ENCODE data around the gene CXCR3.

The CXCR3 gene

DNA sequence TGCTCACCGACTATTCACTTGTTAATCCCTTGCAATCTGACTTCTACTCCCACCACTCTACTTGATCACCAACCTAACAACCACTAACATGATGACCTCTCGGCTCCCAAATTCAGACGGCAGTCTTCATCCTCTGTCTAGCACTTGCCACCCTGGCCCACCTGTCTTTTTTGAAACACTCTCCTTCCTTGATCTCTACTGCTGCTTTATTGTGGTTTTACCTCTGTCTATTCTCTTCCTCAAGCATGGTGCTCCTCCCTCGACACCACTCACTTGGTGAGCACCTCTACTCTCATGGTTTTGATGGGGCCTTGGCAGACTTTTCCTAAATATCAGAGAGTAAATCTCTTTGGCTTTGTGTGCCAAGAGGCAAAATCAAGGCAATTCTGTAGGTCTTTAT, 21.7 kb upstream of the CXCR3 start:
- TF ChIP-seq GATA2 (IDR thresholded peaks at IDR 0.05; ENCODE audit: low read depth, low read length) (no peak), GATA3 (IDR thresholded peaks at IDR 0.05; ENCODE audit: low read depth, low read length) (no peak)

- TF ChIP-seq GATA3 (IDR thresholded peaks at IDR 0.05; ENCODE audit: low read depth, low read length): no peak
- no peak for TF ChIP-seq GATA2 (IDR thresholded peaks at IDR 0.05; ENCODE audit: low read depth, low read length)
Observed at GRCh38 chrX:71638409-71638808, 20.1 kb upstream of the CXCR3 start.

DNA sequence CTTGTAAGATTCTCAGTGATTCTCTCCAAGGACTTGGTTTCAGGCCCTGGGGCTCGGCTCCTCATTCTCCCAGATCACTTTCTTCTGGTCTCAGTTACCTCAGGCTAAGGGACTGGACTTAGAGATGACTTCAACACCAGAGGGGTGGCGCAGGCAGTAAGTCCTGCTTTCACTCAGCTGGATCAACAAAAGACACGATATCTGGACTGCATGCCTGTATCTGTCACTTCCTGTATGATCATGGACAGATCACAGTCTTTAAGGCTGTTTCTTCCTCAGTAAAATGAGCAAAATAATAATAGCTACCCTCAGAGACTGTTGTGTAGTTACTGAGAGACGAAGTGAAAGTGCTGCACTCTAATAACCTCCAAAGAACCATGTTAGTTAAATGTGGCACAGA, 19.5 kb upstream of the CXCR3 start:
- no peak for TF ChIP-seq GATA2 (IDR thresholded peaks at IDR 0.05; ENCODE audit: low read depth, low read length)
- no peak for TF ChIP-seq GATA3 (IDR thresholded peaks at IDR 0.05; ENCODE audit: low read depth, low read length)

DNA sequence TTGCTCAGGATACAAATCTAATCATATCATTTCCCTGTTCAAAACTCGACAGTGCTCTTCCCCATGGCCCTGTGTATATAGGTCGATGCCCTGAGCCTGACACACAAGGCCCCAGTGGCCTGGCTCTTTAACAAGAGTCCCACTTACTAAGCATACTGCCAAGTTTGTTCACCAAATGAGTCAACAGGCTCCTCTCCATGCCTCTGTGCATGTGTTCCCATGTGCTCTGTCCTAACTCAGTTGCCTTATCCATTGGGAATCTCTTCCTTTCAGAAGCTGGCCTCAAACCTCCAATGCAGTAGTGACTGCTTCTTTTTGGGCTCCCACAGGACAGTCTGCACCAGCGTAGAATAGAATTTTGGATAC, 18.9 kb upstream of the CXCR3 start:
- TF ChIP-seq GATA3 (IDR thresholded peaks at IDR 0.05; ENCODE audit: low read depth, low read length) (no peak), GATA2 (IDR thresholded peaks at IDR 0.05; ENCODE audit: low read depth, low read length) (no peak)

DNA sequence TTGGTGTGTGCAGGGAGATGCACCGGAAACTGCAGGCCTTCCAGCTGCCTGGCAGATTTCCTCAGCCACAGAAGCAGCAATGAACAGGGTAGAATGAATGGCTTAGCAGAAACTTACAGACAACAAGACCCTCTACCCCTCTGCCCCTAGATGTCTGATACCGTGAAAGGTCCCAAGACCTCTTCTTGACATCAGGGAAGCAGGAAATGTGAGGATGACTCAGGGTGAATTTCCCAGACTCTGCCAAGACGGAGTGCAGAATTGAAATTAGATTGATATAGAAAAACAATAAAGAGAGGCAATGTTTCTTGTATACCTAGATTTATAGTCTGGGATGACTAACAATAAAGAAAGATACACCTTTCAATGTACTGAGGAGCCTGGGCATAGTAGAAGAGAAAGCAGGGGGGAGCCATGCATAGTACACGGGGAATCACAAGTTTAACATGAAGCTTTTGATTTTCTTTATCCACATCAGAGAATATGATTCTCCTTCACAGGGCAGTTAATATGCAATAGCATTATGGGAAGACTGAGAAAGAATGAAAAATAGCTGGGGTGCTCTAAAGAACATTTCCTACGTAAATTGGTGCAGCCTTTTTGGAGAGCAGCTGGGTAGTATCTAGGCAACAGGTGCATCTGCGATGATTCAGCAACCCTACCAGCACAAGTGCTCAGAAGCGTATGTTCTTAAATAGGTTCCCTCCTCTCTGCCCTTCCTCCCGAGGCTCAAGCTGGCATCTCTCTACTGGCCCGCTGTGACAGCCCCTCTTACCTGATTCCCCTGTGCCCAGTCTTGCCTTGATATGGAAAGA, 18.3 kb upstream of the CXCR3 start:
- no peak for TF ChIP-seq GATA3 (IDR thresholded peaks at IDR 0.05; ENCODE audit: low read depth, low read length)
- TF ChIP-seq GATA2 (IDR thresholded peaks at IDR 0.05; ENCODE audit: low read depth, low read length): no peak

DNA sequence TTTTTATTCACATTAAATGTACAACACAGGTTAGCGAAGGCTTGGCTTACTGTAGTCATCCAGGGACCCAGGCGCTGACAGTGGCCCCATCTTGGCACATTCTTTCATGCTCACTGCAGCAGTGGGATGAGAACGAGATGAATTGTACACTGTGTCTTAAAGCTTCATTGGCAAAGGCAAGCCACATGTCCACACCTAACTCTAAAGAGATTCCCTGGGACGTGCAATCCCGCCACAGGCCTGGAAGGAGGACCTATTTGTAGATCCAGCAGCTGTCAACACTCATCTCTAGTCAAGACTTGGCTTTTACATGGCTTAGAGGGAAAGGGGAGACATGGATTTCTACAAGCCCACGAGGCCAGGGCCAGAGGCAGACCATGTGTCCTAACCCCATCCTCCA, 16.1 kb upstream of the CXCR3 start:
- TF ChIP-seq GATA2 (IDR thresholded peaks at IDR 0.05; ENCODE audit: low read depth, low read length): no peak

- TF ChIP-seq GATA3 (IDR thresholded peaks at IDR 0.05; ENCODE audit: low read depth, low read length): no peak
- TF ChIP-seq GATA2 (IDR thresholded peaks at IDR 0.05; ENCODE audit: low read depth, low read length): no peak
Observed at GRCh38 chrX:71632923-71633657, 14.8 kb upstream of the CXCR3 start.

GRCh38 chrX:71629467-71629866, 11.2 kb upstream of the CXCR3 start:
- no peak for TF ChIP-seq GATA3 (IDR thresholded peaks at IDR 0.05; ENCODE audit: low read depth, low read length)
- TF ChIP-seq GATA2 (IDR thresholded peaks at IDR 0.05; ENCODE audit: low read depth, low read length): no peak

DNA sequence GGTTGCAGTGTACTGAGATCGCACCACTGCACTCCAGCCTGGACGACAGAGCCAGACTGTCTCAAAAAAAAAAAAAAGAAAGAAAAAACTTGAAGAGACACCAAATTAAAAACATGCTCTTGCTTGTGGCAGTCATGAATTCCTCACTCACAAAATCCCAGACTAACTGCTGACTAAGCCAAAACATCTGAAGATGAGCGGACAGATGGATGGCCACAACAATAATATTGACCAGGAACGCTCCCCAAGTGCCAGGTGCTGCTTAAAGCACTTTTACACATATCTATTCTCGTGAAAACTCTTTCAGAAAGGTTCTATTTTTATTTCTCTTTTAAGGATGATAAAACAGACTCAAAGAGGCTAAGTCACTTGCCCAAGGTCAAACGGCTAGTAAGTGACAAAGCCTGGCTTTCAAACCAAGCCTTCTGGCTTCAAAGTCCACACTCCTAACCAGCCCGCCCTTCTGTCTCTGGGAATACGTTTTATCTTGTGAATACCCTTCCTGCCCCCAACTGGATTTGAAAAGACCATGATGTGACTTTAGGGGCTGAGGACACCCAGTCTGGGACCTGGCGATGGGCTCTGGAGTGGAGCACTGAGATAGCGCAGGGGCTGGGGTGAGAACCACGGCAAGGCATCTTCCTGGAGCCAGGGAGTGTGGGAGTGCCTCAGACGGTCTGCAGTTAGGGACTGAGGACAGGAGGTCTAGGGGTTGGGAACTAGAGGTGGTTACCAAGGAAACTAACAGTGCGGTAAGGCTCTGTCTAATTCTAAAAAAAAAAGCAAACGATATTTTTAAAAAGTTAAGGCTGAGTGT, 9.5 kb upstream of the CXCR3 start:
- TF ChIP-seq GATA3 (IDR thresholded peaks at IDR 0.05; ENCODE audit: low read depth, low read length): no peak
- TF ChIP-seq GATA2 (IDR thresholded peaks at IDR 0.05; ENCODE audit: low read depth, low read length): no peak

DNA sequence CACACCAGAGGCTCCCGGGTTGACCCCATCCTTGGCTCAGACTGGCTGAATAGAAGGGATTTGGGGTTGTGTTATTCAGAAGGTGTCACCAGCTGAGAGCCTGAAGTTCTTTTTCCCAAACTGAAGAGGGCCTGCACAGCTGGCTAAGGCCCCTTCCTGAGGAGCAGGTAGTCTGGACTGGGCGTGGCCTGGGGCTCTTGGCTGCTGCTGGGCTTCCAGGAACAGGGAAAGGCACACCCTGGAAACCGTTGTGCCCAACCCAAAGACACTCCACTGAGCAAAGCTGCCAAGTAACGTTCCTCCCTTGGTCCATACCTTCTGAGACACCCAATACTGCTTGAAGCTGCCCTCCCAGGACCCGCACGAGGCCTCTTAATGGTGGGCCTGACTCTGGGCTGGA, 8.3 kb upstream of the CXCR3 start:
- TF ChIP-seq GATA2 (IDR thresholded peaks at IDR 0.05; ENCODE audit: low read depth, low read length): no peak
- no peak for TF ChIP-seq GATA3 (IDR thresholded peaks at IDR 0.05; ENCODE audit: low read depth, low read length)

GRCh38 chrX:71625471-71625870, 7.2 kb upstream of the CXCR3 start:
- TF ChIP-seq GATA2 (IDR thresholded peaks at IDR 0.05; ENCODE audit: low read depth, low read length): no peak
- no peak for TF ChIP-seq GATA3 (IDR thresholded peaks at IDR 0.05; ENCODE audit: low read depth, low read length)

DNA sequence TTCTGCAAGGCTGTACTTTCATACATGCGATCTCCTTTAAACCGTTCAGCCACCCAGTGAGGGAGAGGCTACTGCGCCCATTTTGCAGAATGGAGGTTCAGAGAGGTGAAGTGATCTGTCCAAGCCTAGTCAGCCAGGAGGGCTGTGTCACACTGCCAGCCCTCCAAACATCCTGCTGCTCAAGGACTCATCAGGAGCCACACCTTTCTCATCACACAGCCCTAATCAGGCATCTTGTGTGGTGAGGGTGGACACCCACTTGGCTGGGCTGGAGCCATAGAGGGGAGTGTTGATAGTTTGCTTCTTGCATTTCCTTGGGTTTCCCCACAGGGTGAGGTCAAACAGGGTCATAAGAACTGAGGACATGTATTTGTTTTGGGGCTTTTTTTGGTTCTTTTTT, 5.4 kb upstream of the CXCR3 start:
- TF ChIP-seq GATA3 (IDR thresholded peaks at IDR 0.05; ENCODE audit: low read depth, low read length) (no peak), GATA2 (IDR thresholded peaks at IDR 0.05; ENCODE audit: low read depth, low read length) (no peak)

DNA sequence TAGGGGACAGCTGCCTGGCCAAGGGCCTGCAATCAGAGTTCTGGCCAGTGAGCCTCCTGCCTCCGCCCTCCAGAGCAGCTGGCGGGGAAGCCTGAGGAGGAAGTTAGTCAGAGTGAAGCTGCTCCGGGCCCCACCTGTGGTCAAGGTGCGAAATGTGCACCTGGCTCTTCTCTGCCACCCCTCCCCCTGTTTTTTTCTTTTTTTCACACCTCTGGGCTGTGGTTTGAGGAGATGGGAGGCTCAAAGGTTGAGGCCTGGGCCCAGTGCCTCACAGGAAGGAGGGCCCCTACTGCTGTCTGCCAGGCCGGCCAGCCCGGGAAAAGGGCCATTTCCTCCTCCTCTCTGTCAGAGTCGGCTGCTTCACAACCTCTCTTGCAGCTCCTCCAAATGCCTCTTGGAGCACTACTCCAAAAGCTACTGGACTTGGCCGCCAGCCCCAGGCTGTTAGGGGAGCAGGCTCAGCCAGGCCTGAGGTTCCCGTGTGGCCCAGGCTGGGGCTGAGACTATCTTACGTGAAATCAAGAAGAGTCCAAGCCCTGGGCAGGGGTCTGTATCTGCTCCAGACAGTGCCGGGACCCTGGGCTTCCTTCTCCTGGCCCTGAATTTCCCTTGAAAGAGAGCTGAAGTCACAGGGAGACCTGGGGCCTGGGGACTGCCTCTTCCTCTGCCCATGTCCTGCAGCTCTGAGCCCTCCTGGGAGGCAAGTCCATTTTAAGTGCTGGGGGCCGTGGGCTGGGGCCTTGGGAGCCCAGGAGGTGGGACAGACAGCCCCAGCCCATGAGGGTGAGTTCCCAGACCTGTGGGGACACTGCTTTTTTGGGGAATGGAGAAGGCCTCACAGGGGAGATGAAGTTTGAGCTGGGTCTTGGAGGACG, 4.5 kb upstream of the CXCR3 start:
- TF ChIP-seq GATA2 (IDR thresholded peaks at IDR 0.05; ENCODE audit: low read depth, low read length) (no peak), GATA3 (IDR thresholded peaks at IDR 0.05; ENCODE audit: low read depth, low read length) (no peak)

All from SH-SY5Y (cell line).